ENCODE measurements around the gene NINJ2. TPM values are rescaled to one million over a fixed set of nuclear protein-coding genes. Genes with fewer than 3 reads are reported as not detected.

The NINJ2 gene
- total and polyA plus RNA-seq, 8 donors = 0.32 to 1.8 (median 0.68) TPM

- Histone ChIP-seq H3K36me3 (no peaks in the 10 kb centered on the region), H3K27ac (no peak overlapping the region), H3K4me1 (no peaks in the 10 kb centered on the region), H3K9me3 (no peaks in the 10 kb centered on the region), H3K27me3 (no peaks in the 10 kb centered on the region), H3K4me3 (no peak overlapping the region)
- TF ChIP-seq, protein P1, sequence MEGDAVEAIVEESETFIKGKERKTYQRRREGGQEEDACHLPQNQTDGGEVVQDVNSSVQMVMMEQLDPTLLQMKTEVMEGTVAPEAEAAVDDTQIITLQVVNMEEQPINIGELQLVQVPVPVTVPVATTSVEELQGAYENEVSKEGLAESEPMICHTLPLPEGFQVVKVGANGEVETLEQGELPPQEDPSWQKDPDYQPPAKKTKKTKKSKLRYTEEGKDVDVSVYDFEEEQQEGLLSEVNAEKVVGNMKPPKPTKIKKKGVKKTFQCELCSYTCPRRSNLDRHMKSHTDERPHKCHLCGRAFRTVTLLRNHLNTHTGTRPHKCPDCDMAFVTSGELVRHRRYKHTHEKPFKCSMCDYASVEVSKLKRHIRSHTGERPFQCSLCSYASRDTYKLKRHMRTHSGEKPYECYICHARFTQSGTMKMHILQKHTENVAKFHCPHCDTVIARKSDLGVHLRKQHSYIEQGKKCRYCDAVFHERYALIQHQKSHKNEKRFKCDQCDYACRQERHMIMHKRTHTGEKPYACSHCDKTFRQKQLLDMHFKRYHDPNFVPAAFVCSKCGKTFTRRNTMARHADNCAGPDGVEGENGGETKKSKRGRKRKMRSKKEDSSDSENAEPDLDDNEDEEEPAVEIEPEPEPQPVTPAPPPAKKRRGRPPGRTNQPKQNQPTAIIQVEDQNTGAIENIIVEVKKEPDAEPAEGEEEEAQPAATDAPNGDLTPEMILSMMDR (IDR thresholded peaks at IDR 0.05) = no peak
- ATAC-seq = no peak
- WGBS, 2 donors = 65 to 67% methylated on average over 3 of the region's 3 CpGs
- FAIRE-seq = no peak
- intact Hi-C loops (cut with DNase I) = no loop called here
- DNase-seq = no peak
These were observed 10.6 kb upstream of the NINJ2 start for GRCh38 chr12:673849-674248.

- intact Hi-C loops (cut with DNase I) = no loop called here
- 80% methylated on average over 8 of the region's 8 CpGs for WGBS, 2 donors
- H3K36me3 ChIP-seq = no peaks in the 10 kb centered on the region
- no peaks in the 10 kb centered on the region for H3K4me1 ChIP-seq
- ATAC-seq (no peak), FAIRE-seq (no peak), DNase-seq (no peak)
- TF ChIP-seq, protein P1 (IDR thresholded peaks at IDR 0.05) = no peak
- H3K27ac ChIP-seq = no peak overlapping the region
- no peak overlapping the region for H3K4me3 ChIP-seq
- H3K27me3 ChIP-seq = no peaks in the 10 kb centered on the region
- no peaks in the 10 kb centered on the region for H3K9me3 ChIP-seq
These were observed 6.3 kb upstream of the NINJ2 start for GRCh38 chr12:669576-669945.

GRCh38 chr12:668090-668481 is 4.8 kb upstream of the NINJ2 start:
- intact Hi-C loops (cut with DNase I) = no loop called here
- no peak for FAIRE-seq

DNA sequence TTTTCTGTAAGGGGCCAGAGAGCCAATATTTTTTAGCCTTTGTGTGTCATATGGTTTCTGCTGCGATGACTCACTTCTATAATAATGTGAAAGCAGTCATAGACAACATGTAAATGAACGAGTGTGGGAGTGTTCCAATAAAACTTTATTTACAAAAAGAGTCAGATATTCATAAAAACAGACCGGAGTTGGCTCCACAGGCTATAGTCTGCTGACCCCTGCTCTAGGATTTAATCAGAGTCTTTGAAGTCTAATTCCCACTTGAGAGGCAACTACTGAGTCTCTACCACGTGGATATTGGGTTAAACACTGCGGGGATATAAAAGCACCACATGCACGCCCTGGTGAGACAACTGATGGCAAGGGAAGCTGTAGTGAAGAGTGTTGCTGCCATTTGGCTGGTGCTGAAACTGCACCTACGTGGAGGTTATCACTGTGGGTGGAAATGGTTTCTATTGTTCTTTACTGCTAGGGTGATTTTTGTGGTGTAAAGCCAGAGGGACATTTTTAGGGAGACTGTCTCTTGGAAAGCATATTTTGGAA is 3.6 kb upstream of the NINJ2 start:
- no peaks in the 10 kb centered on the region for H3K4me1 ChIP-seq
- 76 to 78% methylated on average over 7 of the region's 7 CpGs for WGBS, 2 donors
- FAIRE-seq = no peak
- no peaks in the 10 kb centered on the region for H3K27me3 ChIP-seq
- H3K9me3 ChIP-seq = no peaks in the 10 kb centered on the region
- TF ChIP-seq, protein P1 (IDR thresholded peaks at IDR 0.05) = no peak
- H3K4me3 ChIP-seq = no peak overlapping the region
- H3K27ac ChIP-seq = no peak overlapping the region
- intact Hi-C loops (cut with DNase I) = no loop called here
- DNase-seq = no peak
- no peaks in the 10 kb centered on the region for H3K36me3 ChIP-seq
- no peak for ATAC-seq

More at GRCh38 chr12:668090-668481, 4.8 kb upstream of the NINJ2 start:
- Histone ChIP-seq H3K9me3 (no peaks in the 10 kb centered on the region), H3K27me3 (no peaks in the 10 kb centered on the region), H3K4me1 (no peaks in the 10 kb centered on the region), H3K4me3 (no peak overlapping the region), H3K27ac (no peak overlapping the region), H3K36me3 (no peaks in the 10 kb centered on the region)
- DNase-seq (no peak), ATAC-seq (no peak)
- WGBS, 2 donors = 81 to 90% methylated on average over 1 of the region's 1 CpG
- TF ChIP-seq, protein P1 (IDR thresholded peaks at IDR 0.05) = no peak

- no peak overlapping the region for H3K4me3 ChIP-seq
- ATAC-seq (no peak), FAIRE-seq (no peak), DNase-seq (no peak)
- WGBS, 2 donors = 42 to 74% methylated on average over 2 of the region's 2 CpGs
- H3K4me1 ChIP-seq = no peaks in the 10 kb centered on the region
- intact Hi-C loops (cut with DNase I) = no loop called here
- no peaks in the 10 kb centered on the region for H3K9me3 ChIP-seq
- H3K27me3 ChIP-seq = no peaks in the 10 kb centered on the region
- TF ChIP-seq, protein P1 (IDR thresholded peaks at IDR 0.05) = no peak
- H3K36me3 ChIP-seq = no peaks in the 10 kb centered on the region
- H3K27ac ChIP-seq = no peak overlapping the region
These were observed 2.8 kb upstream of the NINJ2 start for GRCh38 chr12:666066-666465.
